NOMO-1 (cell line): ENCODE results near the gene IFT27.

Source experiments
- DNase-seq, 2 experiments: peaks; one replicate each; lab custom pipeline; 2025; ENCODE audit not compliant: unreplicated experiment in 2 of 2; lab: John Stamatoyannopoulos, UW

IFT27 gene

DNA sequence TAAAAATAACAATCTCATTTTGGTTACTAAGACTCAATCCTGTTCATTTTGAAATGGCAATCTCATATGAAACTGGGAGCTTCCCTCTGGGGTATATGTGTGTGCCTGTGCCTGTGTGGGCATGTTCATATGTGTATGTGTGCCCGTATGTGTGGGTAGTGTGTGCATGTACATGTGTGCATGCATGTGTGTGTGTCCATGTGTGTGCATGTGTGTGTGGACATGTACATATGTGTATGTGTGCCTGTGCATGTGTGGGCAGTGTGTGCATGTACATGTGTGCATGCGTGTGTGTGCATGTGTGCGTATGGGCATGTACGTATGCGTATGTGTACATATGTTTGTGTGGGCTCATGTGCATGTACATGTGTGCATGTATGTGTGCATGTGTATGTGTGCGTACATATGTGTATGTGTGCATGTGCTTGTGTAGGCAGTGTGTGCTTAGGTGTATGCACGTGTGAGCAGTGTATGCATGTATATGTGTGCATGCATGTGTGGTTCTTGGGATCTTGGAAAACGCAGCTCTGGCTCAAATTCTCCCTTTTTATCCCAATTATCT lies 47.9 kb downstream of the IFT27 start:
- no peak for DNase-seq

GRCh38 chr22:36727110-36727509 lies 48.8 kb downstream of the IFT27 start:
- no peak for DNase-seq

GRCh38 chr22:36726007-36726380 lies 49.9 kb downstream of the IFT27 start:
- DNase-seq: no peak

- no peak for DNase-seq
Observed at GRCh38 chr22:36725366-36726006, 50.4 kb downstream of the IFT27 start.

- no peak for DNase-seq
Observed at GRCh38 chr22:36724836-36725235, 51.1 kb downstream of the IFT27 start.

- no peak for DNase-seq
Observed at GRCh38 chr22:36722055-36722454, 53.9 kb downstream of the IFT27 start.

DNA sequence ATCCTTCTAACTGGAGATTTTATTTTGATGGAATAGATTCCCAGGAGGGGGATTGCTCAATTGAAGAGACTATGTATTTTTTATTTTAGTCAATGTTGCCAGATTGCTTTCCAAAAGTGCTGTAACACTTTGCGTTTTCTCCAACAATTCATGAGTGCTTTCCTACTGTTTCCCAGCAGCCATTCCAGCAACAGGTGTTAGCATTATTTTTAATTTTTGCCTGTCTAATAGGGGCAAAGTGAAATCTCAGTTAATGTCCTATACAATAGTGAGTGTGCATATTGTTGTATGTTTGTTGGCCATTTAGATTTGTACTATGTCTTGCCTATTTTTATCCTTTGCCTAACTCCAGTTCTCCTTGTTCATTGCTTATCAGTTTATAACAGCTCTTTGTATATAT lies 60.3 kb downstream of the IFT27 start:
- DNase-seq: no peak

- no peak for DNase-seq
Observed at GRCh38 chr22:36714110-36714509, 61.8 kb downstream of the IFT27 start.

DNA sequence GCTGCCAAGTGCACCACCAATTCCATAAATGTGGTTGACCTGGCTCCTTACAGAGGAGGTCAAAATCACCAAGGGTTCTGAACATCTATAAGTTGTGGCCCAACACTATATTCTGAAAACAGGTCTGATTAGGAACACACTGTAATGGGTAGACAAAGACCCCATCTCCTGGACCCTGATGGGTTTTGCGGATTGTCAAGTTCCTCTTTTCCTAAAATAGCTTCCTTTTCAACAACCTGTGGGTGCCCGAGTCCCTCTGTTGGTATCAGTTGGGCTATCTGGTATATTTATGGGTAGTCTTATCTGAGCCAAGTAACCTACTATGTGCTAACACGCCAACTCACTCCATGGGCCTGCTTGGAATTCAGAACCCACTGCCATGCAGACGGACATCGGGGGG lies 62.5 kb downstream of the IFT27 start:
- DNase-seq: no peak
